GM18508 (cell line): ENCODE results near the gene RIOX2.

Source experiments
- ATAC-seq: cut with Tn5 transposase; IDR thresholded peaks from one replicate; pipeline ENCODE4 v1.9.1; 2021; ENCODE audit warnings: moderate number of reproducible peaks; ENCODE audit not compliant: insufficient read depth, unreplicated experiment

Gene RIOX2

DNA sequence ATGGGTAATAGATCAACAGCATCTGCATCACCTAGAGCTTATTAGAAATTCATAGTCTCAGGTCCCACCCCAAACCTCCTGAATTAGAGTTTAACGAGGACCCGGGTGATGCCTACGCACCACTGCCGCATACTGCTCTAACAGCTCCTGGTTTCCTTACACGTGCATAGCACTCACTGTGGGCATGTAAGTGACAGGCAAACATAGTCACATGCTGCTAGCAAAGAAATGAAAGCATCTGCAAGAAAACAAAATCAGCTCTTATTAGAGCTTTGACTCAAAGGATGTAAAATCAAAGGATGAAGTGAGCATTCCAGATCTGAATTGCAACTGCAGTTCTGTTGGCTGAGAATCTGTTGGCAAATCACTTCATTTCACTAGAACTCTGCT, 19.1 kb upstream of the RIOX2 start:
- no peak for ATAC-seq

DNA sequence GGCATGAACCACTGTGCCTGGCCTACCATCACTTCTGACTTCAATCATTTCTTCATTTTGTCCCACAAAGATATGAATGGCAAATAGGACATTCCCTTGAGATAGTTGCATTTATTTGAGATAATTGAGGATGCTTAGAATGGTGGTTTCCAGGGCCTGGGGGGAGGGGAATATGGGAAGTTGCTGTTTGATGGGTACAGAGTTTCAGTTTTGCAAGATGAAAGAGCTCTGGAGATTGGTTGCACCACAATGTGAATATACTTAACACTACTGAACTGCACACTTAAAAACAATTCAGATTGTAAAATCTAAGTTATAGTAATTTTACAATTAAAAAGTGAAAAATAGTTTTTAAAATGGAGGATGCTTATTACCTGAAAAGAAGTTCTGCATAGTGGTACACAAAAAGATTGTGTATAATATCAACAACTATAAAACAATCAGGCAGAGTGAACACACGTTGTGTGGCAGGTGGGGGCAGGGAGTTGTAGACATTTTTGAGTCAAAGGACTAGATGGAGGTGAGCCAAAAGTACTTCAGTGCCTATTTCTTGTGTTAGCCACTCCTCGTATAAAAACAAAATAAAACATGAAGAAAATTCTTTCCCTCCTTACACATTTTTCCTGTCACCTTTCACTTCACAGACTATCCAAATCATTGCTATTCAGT, 18.5 kb upstream of the RIOX2 start:
- ATAC-seq = no peak

DNA sequence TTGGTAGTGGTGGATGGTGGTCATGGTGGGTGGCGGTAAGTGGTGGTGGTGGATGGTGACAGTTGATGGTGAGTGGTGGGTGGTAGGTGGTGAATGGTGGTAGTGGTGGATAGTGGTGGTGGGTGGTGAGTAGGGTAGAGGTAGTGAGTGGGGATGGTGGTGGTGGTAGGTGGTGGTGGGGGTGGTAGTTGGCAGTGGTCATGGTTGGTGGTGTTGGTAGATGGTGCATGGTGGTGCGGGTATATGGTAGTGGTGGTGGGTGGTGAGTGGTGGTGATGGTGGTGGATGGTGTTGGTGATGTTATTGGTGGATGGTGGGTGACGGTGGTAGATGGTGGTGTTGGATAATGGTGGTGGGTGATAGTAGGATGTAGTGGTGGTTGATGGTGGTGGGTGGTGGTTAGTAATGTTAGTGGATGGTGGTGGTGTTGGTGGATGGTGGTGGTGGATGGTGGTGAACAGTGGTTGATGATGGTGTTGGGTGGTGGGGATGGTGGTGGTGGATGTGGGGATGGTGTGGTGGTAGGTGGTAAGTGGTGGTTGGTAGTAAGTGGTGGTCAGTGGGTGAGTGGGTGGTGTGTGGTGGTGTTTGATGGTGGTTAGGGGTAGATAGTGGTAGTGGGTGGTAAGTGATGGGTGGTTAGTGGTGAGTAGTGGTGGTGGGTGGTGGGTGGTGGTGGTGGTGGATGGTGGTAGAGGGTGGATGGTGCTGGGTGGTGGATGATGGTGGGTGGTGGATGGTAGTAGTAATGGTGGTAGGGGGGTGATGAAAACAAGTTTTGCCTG, 16.7 kb upstream of the RIOX2 start:
- ATAC-seq = no peak

DNA sequence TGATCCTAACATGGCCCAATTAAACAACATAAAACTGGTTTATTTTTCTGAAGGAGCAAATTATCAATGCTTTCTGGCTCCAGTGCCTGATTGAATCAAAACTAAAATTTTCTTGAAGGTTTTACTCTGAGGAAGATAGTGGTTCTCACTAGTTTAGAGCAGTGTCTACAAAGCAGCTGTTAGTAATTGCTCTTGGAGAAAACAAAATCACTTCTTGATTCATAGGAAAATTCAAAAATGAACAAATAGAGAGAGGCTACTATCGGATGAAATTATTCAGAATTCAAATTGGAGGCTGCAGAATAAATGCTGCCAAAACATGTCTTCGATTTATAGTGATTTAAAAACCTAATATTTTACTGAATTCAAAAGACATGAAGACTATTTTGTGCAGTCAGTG, 15.1 kb upstream of the RIOX2 start:
- no peak for ATAC-seq

DNA sequence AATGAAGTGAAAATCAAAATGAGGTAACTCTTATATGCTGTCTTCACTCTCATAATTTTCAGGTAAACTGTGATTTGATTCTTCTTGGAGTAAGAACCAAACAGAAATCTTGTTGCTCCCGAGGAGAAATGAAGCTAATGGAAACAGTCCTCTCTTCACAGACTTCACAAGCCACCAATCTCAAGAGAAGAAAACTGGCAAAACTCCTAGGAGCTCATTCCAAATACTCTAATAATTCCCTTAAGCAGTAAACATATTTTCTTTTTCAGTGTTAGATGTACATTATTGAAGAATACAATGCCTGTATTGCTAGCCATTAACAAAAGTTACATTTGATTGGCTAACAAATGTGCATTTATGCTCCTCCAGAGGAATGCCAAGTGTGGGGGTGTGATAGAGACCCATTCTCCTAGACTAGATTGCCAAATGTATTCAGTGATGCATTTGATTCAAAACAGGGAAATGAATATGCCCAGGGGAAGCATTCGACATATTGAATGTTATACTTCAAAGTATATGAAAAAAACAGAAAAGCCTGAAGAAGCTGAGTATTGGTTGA, 11.8 kb upstream of the RIOX2 start:
- no peak for ATAC-seq

DNA sequence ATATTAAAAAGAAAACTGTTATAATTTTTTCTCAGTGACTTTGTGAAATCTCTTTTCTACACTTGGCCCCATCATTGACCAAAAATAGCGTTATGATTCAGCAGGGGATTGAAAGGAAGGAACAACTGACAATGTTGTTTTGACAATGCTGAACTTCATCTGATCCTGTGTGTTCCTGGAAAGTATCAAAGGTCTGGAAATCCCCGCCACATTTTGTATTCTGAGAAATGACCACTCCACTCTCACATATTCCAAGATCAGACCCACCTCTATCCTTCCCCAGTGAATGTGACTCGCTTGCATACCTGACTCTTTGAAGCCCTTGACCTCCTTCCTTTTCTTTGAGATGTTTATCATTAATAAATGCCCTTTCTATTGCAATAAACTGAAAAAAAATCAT, 9.7 kb upstream of the RIOX2 start:
- ATAC-seq = peak; percentile 44

DNA sequence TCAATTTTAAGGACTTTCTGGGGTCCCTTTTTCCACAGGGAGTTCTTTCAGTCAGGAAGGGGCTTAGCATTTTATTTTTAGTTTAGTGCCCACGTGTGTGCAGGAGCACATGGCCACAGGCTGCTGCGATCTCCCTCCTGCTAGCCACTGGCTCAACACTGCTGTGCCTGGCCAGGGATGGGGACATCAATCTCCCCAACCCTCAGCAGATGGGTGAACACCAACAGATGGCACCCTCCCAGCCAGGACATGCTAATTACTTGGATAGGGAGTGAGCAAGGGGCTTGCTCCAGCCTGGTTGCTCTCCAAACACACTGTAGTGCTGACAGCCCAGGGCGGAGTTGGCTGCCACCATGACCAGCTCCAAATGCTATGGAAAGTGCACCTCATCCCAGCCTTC, 7.4 kb upstream of the RIOX2 start:
- ATAC-seq = no peak

DNA sequence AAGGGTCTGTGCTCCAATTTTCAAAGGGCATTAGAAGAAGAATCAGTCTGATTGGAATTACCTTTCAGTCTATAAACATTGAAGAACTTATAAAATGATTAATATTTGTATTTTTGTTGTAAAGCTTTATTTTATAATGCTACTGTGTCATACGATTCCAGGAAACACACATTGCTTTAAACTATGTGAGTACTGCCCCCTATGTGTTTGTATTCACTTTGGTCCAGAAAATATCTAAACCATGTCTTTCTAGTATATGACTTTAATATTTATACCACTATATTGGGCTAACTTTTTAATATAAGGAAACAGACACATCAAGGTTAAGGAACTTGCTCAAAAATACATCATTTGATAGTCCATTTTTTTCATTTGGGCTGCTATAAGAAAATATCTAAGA, 3.2 kb upstream of the RIOX2 start:
- ATAC-seq = no peak

DNA sequence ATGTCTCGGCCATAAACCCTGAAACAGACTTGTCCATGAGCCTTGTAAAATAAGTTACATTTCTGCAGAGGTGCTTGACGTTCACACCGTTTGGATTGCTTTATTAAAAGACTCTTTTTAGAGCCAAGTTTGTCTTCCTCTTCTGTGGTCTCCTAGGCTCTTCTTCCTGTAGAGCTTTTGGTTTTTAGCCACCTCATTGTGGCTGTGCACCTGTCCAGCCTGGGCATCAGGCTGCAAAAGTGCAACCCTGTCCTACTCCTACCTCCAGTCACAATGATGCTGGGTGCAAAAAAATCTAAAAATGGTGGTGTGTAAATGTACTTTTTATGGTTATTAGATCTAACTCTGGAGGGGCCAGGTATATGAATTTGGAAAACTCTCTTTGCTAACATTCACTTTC, 2.8 kb upstream of the RIOX2 start:
- ATAC-seq = no peak

DNA sequence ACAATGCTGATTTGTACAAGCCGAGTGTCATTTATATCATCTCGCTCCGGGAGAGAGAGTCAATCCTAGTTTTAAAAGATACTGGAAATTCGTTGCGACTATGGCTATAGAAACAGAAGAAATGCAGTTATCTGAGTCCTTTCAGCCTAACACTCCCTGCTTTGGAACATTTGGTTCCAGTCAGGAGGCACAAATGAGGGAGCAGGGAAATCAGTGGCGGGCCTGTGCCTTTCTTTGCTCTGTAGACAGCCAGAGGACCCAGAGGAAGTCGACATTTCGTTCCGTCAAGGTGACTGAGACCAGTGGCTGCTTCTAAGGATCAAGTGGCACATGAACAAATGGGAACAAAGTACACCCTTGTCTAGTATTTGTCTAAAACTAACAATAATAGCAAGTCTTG, 745 bp upstream of the RIOX2 start:
- ATAC-seq = no peak

DNA sequence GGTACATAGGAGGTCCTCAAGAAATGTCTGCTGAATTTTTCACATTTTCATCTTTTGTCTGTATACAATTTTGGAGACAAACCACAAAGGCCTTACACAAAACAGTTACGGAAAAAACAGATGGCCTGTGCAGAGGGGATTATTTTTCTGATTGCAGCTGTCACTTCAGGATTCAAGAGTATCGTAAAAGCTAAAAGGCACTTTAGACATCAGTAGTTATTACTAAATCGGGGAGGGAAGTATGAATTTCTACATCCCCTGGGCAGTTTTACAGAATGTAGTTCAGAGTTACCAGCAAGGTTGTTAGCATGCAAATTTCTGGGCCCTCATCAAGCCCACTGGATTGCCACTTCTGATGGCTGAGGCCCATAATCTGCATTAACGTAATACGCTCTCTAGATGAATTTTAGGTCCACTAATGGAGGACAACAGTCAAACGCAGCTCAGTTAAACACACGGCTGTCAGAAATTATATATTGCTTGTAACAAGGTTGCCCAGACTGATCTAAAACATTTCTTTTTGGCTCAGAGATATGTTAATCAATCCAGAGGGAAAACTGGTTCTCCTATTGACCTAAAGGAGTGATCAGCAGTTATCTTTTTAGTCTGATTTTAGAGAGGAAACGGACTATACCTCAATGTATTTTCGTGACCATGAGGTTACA, 1.1 kb downstream of the RIOX2 start:
- no peak for ATAC-seq

DNA sequence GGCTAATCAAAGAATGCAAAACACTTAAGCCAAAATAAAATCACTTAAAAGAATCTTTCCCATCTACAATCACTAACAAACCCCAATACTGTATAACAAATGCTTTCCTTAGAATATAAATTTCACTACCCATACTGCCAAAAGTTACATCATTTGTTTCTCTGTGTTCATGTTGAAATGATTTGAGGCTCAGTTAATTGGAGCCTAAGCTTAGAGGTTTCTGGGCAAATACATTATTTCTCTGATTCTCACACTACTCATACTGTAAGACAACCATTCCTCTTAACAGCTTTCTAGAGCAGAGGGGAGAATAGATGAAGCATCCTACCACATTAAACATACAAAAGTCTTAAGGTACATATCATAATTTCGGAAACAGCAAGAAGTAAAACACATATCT, 2.1 kb downstream of the RIOX2 start:
- no peak for ATAC-seq

DNA sequence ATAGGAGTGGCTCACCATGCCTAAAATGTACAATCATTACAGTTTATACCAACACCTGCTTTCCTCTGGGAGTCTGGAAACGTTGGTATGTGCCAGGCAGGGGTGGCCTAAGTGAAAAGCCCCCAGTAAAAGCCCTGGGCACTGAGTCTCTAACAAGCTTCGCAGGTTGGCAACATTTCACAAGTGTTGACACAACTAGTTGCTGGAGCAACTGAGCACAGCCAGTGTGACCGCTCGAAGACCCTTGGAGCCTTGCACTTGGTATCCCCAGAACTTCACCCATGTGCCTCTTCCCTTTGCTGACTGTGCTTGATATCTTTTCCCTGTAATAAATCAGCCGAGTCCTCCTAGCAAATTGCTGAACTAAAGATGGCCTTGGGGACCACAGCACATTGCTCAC, 2.7 kb downstream of the RIOX2 start:
- no peak for ATAC-seq

DNA sequence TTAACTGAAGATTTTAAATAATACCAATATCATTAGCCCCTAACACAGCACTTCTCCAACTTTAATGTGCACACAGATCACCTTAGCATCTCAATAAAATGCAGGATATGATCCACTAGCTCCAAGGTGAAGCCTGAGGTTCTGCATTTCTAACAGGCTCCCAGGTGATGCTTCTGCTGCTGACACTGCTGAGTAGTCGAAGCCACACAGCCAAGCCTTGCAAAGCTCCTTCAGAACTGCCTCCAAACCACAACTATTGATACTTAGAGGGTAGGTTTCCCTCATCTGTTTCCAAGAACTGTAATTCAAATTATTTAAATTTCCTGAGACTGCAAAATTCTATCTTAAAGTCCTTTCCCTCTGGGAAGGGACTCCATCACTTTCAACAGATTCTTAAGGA, 3.9 kb downstream of the RIOX2 start:
- no peak for ATAC-seq

DNA sequence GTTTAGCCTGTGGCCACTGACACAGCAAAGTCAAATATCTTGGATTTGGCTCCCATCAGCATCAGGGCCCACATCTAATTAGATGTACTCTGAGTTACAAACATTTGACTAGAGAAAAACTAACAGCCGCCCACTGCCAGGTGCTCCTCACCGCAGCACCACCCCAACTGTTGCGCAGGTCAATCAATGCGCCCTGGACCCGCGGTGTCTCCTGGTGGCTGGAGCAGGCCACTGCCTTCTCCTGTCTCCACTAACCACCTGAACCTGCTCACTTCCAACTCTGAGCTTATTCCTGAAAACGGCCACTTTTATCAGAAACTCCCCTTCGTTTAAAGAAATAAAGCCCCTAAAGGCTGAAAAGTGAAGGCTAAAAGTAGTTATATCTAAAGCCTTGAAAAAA, 4.3 kb downstream of the RIOX2 start:
- ATAC-seq = no peak

DNA sequence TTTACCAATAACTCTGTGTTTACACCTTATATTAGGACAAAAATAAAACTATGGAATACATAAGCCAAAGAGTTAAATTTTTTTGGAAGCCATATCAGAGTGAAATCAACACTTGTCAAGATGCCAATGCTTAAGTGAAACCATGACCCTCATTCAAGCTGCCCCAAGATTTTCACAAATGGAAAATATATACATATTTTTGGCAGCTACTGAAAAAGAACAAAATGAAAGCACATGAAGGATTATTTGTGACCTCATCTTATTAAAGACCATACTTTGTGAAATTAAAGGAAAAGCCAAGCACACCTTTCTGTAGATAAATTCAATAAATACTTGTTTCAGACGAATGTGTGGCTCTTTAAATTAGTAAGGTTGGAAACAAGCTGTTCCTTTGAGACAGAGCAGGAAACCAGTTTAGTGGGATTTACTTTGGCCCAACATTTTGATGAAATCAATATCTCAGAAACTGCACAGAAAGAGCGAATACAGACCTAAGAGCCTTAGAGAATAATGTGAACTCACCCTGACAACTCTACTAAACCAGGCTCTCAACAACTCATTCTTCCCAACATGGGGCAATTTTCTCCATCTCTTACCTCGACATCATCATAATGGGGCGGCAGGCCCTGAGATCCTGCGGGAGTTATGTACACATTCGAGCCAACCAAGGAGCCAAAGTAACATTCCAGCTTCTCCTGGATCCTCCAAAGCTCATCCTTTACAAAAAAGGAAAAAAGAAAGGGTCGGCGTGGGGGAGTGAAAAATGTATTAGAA, 11.1 kb downstream of the RIOX2 start:
- ATAC-seq = no peak

DNA sequence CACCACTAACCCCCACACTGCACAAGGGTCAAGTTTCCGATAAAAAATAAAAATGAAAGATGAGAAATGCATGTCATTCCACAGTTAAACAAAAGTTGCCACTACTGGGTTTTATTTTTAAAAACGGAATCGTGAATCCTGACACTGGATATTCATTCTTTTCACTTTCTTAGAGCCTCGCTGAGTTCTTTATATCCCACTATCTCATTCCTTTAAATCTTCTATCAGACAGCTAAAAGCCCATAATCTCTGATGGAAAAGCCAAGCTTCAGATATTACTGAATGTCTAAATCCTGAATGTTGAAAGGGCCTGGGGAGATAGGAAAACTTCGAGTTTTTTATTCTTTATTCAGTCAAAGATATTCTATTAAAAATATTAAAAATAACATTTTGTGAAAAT, 11.7 kb downstream of the RIOX2 start:
- ATAC-seq = no peak

DNA sequence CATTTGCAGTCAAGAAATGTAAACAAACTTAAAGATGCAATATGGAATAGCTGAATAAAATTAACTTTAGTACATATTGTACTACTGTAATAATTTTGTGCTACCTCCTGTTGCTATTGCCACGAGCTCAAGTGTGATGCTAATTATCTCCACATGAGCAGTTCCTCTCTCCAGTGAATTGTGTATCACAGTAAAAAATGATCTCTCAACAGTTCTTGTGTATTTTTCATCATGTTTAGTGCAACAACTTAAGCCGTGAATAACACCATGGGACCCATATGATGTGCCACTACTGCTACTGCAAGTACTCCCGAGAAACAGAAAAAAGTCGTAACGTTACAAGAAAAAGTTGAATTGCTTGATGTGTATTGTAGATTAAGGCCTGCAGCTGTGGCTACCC, 12.4 kb downstream of the RIOX2 start:
- ATAC-seq = no peak

DNA sequence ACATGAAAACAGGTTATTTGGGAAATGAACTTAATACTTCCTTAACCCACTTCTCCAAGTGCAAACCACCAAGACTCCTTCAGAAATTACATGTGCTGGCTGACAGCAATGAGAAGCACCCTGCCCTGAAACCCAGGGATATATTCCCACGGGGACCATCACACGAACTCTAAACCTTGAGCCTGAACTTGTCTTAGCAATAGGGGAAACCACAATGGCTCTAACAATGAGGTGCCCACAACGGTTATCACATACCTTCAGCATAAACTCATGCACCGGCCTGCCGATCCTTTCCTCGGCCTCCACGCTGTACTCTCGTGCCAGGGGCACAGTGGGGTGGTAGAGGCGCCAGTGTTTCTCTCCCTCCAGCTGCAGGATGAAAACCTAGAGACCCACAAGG, 13.4 kb downstream of the RIOX2 start:
- ATAC-seq = no peak

DNA sequence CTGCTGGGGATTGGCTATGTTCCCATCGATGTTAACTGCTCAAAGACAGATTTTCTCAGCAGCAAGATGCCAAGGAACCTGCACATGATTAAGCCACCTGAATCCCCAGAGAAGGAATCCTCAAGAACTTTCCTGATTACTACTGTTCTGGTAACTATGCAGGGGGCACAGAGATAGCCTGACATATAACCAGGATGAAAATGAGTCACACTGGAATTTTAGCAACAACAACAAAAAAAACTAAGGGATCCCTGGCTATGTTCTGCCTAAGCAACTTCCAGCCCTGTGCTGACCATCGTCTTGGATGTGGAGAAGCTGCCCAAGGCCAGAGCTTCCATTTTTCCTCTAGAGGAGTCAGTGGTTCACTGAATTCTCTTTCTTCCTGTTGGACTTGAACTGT, 13.8 kb downstream of the RIOX2 start:
- ATAC-seq = no peak
